Large intestine (tissue), 3 donors: ENCODE results near the gene SLC4A2. TPM values are rescaled to one million over a fixed set of nuclear protein-coding genes. Genes with fewer than 3 reads are reported as not detected.
"Not testable (repeated sequence)": the region's sequence is repeated elsewhere in the genome, so short reads cannot be mapped to it uniquely, and the experiment has no call there.

ENCODE experiments used
- DNase-seq, 2 donors: peaks; one replicate each; pipeline versions ENCODE4 v3.0.0 to v3.0.0-alpha.2; 2013
- H3K27ac ChIP-seq: one replicate; pipeline ENCODE4 v1.5.1; 2013; ENCODE audit warnings: low read length
- H3K27me3 ChIP-seq: 2 replicates; pipeline ENCODE4 v1.6.1; 2013; ENCODE audit warnings: low read length; ENCODE audit not compliant: control insufficient read depth, insufficient read depth
- H3K36me3 ChIP-seq: 2 replicates; pipeline ENCODE4 v1.6.1; 2013; ENCODE audit warnings: low read length; ENCODE audit not compliant: control insufficient read depth, insufficient read depth
- H3K4me1 ChIP-seq: one replicate; pipeline ENCODE4 v1.6.1; 2013; ENCODE audit warnings: low read length; ENCODE audit not compliant: control insufficient read depth, insufficient read depth
- H3K4me3 ChIP-seq: one replicate; pipeline ENCODE4 v1.5.1; 2013; ENCODE audit warnings: low read length
- H3K9me3 ChIP-seq: one replicate; pipeline ENCODE4 v1.6.1; 2013; ENCODE audit warnings: mild to moderate bottlenecking, low read depth, low read length, moderate library complexity; ENCODE audit not compliant: control insufficient read depth
- WGBS: methylation state at CpG from one replicate; pipeline ENCODE4 v1.1.5; 2013; ENCODE audit warnings: low lambda C conversion rate; ENCODE audit not compliant: insufficient coverage; 5-methylcytosine and 5-hydroxymethylcytosine counted together
- polyA plus RNA-seq: library from polyadenylated mRNA; unstranded; fragments of 120-200 nt; gene quantifications from one replicate; pipeline ENCODE4 v1.2.1, GENCODE V29; 2013

SLC4A2 gene
- polyA plus RNA-seq, 1 donor, result 107 TPM

DNA sequence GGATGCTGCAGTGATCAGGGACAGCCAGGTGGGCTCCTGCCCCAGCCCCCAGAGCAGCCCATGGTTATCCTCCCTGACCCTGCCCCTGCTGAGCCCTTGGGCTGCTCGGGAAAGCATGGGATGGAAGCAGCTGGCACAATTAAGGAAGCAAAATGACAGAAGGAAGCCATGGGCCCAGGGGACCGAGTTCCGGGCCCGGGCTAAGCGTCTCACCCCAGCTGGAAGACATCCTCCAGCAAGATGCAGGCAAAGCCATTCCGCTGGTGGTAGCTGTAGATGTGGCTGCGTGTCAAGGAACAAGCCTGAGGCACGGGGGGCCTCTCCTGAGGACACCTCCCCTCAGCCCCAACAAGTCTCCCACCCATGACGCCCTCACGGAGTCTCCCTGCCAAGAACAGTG is 36.2 kb upstream of the SLC4A2 start:
- Histone ChIP-seq H3K9me3 (peaks cover 7% of the 10 kb centered on the region), H3K4me3 (no peak overlapping the region), H3K27me3 (peaks cover 33% of the 10 kb centered on the region), H3K27ac (no peak overlapping the region), H3K4me1 (peaks cover 10% of the 10 kb centered on the region), H3K36me3 (no peaks in the 10 kb centered on the region)
- no peak for DNase-seq
- WGBS, result no CpG with 5 or more reads among the region's 10 CpGs

DNA sequence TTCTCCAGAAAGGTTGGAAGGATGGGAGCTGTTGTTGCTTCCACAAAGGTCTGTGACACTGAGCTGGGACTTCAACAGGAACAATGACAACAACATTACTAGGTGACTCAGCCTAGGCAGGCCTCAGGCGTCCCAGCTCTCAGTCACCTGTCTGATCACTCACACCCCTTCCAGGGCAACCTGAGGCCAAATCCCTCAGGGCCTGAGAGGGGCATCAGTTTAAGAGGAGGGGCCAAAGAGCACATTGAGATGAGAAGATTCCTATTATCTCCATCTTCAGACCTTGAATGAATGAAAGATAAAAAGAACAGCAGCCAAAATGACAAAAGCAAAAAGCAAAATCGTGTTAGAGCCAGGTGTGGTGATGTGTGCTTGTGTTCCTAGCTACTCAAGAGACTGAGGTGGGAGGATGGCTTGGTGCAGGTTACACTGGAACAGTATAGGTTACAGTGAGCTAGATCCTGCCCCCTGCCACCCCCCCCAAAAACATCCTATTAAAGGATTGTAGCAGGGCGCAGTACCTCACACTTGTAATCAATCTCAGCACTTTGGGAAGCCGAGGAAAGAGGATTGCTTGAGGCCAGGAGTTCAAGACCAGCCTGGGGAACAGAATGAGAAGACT is 34.8 kb upstream of the SLC4A2 start, which contains the start of gene ATG9B:
ATG9B (minus strand) TSS at position 60 of the 622 bp plus-strand sequence. CDS start 71 bp downstream, outside the sequence.
- no peak within 1 kb of the TSS for H3K27ac ChIP-seq
- no peaks in the 10 kb centered on the region for H3K9me3 ChIP-seq
- no peak within 1 kb of the TSS for H3K4me3 ChIP-seq
- no peaks in the 10 kb centered on the region for H3K36me3 ChIP-seq
- 57% methylated on average over 1 of the region's 4 CpGs for WGBS
- peaks cover 11% of the 10 kb centered on the region for H3K4me1 ChIP-seq
- DNase-seq, result no peak
- peaks cover 21% of the 10 kb centered on the region for H3K27me3 ChIP-seq

DNA sequence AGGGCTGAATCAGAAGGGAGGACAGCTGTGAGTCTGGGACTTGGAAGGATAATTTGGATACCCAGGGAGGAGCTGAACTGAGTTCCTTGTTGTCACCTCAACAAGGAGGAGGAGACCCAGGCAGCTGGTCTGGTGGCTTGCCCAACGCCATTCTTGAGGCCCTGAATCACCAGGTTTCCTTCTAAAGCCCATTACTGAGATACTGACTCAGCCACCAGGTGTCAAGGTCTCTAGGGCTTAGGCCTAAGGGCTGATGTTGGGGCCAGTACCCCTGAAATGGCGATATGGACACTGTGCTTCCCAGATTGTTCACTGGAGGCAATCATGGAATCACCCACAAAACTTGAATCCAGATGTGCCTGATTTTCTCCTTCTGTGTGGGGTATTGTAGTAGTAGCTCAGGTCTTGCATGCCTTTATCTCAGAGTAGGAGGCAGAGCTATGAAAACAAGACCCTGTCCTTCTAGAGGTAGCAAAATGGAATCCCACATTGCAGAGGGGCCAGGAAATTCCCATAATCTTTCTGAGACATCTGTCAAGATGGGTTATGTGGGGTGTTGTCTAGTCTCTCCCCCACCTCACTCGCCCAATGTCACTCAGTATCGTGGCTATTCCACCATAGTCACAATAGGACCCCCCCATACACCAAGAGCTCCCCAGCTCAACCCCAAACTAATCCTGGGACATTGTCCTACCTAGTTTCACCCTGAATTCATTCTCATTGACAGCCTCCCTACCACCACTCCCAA is 33.3 kb upstream of the SLC4A2 start:
- H3K9me3 ChIP-seq, result no peaks in the 10 kb centered on the region
- no peaks in the 10 kb centered on the region for H3K36me3 ChIP-seq
- DNase-seq, result no peak
- peaks cover 5% of the 10 kb centered on the region for H3K27me3 ChIP-seq
- peaks cover 11% of the 10 kb centered on the region for H3K4me1 ChIP-seq
- WGBS, result no CpG with 5 or more reads among the region's 4 CpGs
- no peak overlapping the region for H3K27ac ChIP-seq
- H3K4me3 ChIP-seq, result no peak overlapping the region

DNA sequence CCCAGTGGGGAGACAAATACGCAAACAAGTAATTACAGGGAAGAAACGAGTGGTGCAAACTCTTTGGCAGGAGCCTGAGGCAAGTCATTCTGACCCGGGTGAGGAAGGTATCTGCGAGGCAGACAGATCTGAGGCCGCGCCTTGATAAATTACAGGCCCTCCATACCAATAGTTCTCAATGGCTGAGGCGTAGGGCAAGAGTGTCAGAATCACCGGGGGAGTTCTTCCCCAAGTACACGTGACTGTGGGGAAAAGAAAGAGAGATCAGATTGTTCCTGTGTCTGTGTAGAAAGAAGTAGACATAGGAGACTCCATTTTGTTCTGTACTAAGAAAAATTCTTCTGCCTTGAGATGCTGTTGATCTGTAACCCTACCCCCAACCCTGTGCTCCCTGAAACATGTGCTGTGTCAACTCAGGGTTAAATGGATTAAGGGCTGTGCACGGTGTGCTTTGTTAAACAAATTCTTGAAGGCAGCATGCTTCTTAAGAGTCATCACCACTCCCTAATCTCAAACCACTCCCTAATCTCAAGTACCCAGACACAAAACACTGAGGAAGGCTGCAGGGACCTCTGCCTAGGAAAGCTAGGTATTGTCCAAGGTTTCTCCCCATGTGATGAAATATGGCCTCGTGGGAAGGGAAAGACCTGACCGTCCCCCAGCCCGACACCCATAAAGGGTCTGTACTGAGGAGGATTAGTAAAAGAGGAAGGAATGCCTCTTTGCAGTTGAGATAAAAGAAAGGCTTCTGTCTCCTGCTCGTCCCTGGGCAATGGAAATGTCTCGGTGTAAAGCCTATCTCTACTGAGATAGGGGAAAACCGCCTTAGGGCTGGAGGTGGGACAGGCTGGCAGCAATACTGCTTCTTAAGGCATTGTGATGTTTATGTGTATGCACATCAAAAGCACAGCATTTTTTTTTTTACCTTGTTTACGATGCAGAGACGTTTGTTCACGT is 32.3 kb upstream of the SLC4A2 start:
- H3K36me3 ChIP-seq, H3K9me3 ChIP-seq, H3K27ac ChIP-seq, H3K4me3 ChIP-seq, H3K27me3 ChIP-seq: not testable (repeated sequence)
- H3K4me1 ChIP-seq, result peaks cover 11% of the 10 kb centered on the region
- 0% methylated on average over 3 of the region's 19 CpGs for WGBS
- peak in 1 of 2 donors; percentile 60 for DNase-seq

DNA sequence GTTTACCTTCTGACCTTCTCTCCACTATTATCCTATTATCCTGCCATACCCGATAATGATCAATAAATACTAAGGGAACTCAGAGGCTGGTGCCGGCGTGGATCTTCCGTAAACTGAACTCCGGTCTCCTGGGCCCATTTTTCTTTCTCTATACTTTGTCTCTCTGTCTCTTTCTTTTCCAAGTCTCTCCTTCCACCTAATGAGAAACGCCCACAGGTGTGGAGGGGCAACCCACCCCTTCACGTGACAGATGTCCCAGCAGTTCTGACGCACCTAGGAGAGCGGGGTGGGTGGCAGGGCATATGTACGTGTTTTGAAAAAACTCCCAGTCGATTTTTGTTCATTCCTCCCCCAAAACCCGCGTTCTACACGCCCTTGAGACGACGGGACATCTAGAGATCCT is 31.7 kb upstream of the SLC4A2 start:
- not testable (repeated sequence) for H3K36me3 ChIP-seq, H3K9me3 ChIP-seq, H3K27me3 ChIP-seq, DNase-seq
- peaks cover 11% of the 10 kb centered on the region for H3K4me1 ChIP-seq
- H3K27ac ChIP-seq, result peak overlapping the region; percentile 59
- WGBS, result 0% methylated on average over 1 of the region's 16 CpGs
- H3K4me3 ChIP-seq, result peak overlapping the region; percentile 68

DNA sequence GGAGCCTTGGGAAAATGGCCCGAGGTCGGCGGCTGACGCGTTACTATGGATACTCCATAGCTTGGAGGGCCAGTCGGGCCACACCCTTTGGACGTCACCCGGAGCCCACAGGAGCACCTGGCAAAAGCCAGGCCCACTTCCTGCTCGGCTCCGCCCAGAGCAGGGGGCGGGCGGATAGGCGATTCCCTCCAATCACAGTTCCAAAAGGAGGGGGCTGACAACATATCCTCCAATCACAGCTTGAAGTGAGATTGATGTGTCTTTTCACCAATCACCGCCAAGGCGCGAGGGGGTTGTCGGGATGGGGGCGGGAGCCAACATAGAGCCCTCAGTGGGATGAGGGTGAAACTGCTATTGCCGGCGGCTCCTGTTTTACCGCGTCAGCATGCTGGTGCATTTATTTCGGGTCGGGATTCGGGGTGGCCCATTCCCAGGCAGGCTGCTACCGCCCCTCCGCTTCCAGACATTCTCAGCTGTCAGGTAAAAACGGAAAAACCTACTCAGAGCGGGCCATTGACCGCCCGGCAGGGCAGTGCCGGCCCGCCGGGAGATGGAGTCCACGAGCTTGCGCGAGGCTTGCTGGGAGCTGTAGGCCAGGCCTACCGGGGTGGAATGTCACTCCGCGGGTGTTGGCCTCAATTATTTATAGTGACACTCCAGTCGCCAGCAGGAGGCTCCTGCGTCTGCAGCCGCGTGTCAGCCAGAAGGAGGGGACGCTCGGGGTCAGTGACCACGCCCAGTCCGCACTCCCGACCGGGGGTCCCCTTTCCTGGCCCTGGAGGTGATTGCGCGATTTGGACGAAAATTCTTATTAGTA is 31.1 kb upstream of the SLC4A2 start, which contains the start of gene ABCB8:
ABCB8 (plus strand) TSS at position 320 of the 817 bp plus-strand sequence; CDS start at position 386, 66 bp downstream.
- no CpG with 5 or more reads among the region's 53 CpGs for WGBS
- Histone ChIP-seq H3K27ac (peak within 1 kb of the TSS; percentile 76), H3K27me3 (peaks cover 3% of the 10 kb centered on the region), H3K4me1 (peaks cover 11% of the 10 kb centered on the region), H3K9me3 (no peaks in the 10 kb centered on the region), H3K36me3 (peaks cover 8% of the 10 kb centered on the region), H3K4me3 (peak within 1 kb of the TSS; percentile 68)
- peak; percentile 100 for DNase-seq

DNA sequence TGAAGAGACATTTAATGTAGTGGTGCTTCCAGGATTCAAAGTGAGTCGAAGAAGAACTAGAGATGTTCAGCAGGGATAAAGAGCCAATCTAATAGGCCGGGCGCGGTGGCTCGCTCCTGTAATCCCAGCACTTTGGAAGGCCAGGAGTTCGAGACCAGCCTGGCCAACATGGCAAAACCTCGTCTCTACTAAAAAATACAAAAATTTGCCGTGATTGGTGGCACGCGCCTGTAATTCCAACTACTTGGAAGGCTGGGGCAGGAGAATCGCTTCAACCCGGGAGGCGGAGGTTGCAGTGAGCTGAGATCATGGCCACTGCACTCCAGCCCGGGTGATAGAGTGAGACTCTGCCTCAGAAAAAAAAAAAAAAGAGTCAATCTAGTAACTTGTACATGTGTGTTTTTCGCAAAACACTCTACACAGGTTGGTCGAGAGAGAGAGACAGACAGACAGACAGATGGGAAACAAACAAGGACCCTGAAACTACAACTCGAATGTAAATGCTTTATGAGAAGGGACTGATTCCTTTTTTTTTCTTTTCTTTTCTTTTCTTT is 30.4 kb upstream of the SLC4A2 start:
- Histone ChIP-seq H3K4me1 (peaks cover 11% of the 10 kb centered on the region), H3K27ac (peak overlapping the region; percentile 76), H3K36me3 (peaks cover 15% of the 10 kb centered on the region), H3K27me3 (peaks cover 3% of the 10 kb centered on the region), H3K4me3 (peak overlapping the region; percentile 68), H3K9me3 (no peaks in the 10 kb centered on the region)
- DNase-seq, result no peak
- WGBS, result no CpG with 5 or more reads among the region's 17 CpGs

DNA sequence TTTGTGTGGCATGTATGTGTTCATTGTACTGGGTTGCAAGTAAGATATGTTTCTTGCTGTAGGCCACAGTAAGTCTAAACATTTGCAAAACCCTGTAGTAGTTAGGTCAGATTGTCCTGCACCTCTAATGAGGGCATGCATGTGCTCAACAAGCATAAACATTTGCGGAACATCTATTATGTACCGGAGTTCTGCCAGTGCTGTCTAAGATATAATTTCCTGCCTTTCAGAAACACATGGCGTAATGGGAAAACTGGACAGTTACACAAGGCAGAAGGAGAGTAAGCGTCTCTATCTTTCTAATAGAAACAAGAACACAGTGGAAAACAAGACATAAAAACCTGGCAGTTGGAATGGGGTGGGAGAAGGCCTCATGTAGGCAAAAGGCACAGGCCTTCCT is 28.4 kb upstream of the SLC4A2 start:
- Histone ChIP-seq H3K9me3 (no peaks in the 10 kb centered on the region), H3K27me3 (no peaks in the 10 kb centered on the region), H3K27ac (no peak overlapping the region), H3K4me3 (no peak overlapping the region), H3K36me3 (peaks cover 34% of the 10 kb centered on the region), H3K4me1 (peaks cover 11% of the 10 kb centered on the region)
- WGBS, result no CpG with 5 or more reads among the region's 4 CpGs
- DNase-seq, result no peak

DNA sequence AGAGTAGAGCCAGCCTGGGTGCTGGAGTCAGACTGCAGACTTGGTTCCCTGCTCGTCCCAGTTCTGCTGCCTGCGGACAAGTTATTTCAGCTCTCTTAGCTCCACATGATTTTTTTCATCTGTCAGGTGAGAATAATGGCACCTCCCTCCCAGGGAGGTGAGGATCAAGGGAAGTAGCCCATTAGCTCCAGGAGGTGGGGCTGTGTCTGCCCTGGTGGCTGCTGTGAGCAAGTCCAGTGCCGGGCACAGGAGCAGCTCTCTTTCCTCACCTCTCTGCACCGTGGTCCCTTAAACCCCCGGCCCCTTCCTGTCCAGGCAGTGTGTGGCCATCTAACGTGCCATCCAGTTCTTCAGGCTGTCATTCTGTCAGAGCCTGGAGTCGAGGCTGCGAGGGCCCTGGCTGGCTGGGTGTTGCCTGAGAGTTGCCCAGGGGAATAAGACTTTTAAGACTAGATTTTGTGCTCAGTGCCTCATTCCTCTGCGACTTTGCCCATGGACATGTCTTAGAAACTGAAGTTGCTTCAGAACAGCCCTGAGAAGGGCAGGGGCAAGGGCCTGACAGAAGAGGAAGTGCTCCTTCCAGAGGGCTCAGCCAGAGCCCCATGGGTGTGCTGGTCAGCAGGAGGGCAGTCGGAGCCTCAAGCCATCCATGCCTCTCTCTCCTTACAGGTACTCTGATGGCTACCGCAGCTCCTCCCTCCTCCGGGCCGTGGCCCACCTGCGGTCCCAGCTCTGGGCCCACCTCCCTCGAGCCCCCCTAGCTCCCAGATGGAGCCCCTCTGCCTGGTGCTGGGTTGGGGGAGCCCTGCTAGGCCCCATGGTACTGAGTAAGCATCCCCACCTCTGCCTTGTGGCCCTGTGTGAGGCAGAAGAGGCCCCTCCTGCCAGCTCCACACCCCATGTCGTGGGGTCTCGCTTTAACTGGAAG is 26.2 kb upstream of the SLC4A2 start:
- no peak overlapping the region for H3K27ac ChIP-seq
- no peak overlapping the region for H3K4me3 ChIP-seq
- WGBS, result no CpG with 5 or more reads among the region's 17 CpGs
- H3K27me3 ChIP-seq, result no peaks in the 10 kb centered on the region
- peaks cover 4% of the 10 kb centered on the region for H3K4me1 ChIP-seq
- no peaks in the 10 kb centered on the region for H3K9me3 ChIP-seq
- DNase-seq, result no peak
- H3K36me3 ChIP-seq, result peaks cover 48% of the 10 kb centered on the region
